CD4-positive, alpha-beta T cell (primary cell): ENCODE data around the gene VSIG1. TPM values are rescaled to one million over a fixed set of nuclear protein-coding genes. Genes with fewer than 3 reads are reported as not detected.

ENCODE experiments used
- ATAC-seq: fragments of 200-7000 bp; cut with Tn5 transposase; one replicate; pipeline ENCODE4 v1.10.0; 2022; ENCODE audit warnings: mild to moderate bottlenecking; ENCODE audit not compliant: poor library complexity
- CTCF ChIA-PET: fragments of 350-600 bp; sonication (Branson Sonifier 250); formaldehyde crosslinking; loops from one replicate; lab custom pipeline; 2021; ENCODE audit warnings: antibody characterized with exemption, inconsistent platforms; lab: Charles Lee
- POLR2A ChIA-PET: fragments of 350-600 bp; sonication (Branson Sonifier 250); formaldehyde crosslinking; loops from one replicate; lab custom pipeline; 2021; ENCODE audit warnings: antibody characterized with exemption, inconsistent platforms; lab: Charles Lee
- DNase-seq, 14 experiments: peaks; one replicate each; pipeline ENCODE4 v3.0.0-alpha.2; 2013 to 2020; ENCODE audit warnings: mixed read lengths in 2 of 14
- H3K27ac ChIP-seq, 2 donors: one replicate each; pipeline versions ENCODE4 v1.5.1 to v1.7.0; 2013; ENCODE audit warnings: low read length in 2 of 2, low read depth in 1 of 2, mild to moderate bottlenecking in 1 of 2
- H3K27me3 ChIP-seq, 2 experiments: 1 replicate in 1 of 2; 2 replicates in 1 of 2; pipeline versions ENCODE4 v1.6.1 to v1.7.0; 2013; ENCODE audit warnings: low read length in 2 of 2, control low read depth in 1 of 2, mild to moderate bottlenecking in 1 of 2, moderate library complexity in 1 of 2; ENCODE audit not compliant: insufficient read depth in 2 of 2, control insufficient read depth in 1 of 2
- H3K36me3 ChIP-seq: one replicate; pipeline ENCODE4 v1.6.1; 2013; ENCODE audit warnings: low read length, control low read depth; ENCODE audit not compliant: insufficient read depth
- H3K4me1 ChIP-seq: one replicate; pipeline ENCODE4 v1.6.1; 2013; ENCODE audit warnings: low read length, control low read depth; ENCODE audit not compliant: insufficient read depth
- H3K4me3 ChIP-seq: one replicate; pipeline ENCODE4 v1.5.1; 2013; ENCODE audit warnings: mild to moderate bottlenecking, low read length, moderate library complexity
- H3K9me3 ChIP-seq, 2 experiments: 1 replicate in 1 of 2; 2 replicates in 1 of 2; pipeline versions ENCODE4 v1.6.1 to v1.7.0; 2013; ENCODE audit warnings: low read length in 2 of 2, mild to moderate bottlenecking in 2 of 2, control low read depth in 1 of 2, moderate library complexity in 1 of 2; ENCODE audit not compliant: control insufficient read depth in 1 of 2, insufficient read depth in 1 of 2
- H3K27ac Mint-ChIP-seq: one replicate; pipeline ENCODE4 v1.8.0; 2020; ENCODE audit warnings: mixed read lengths
- H3K27me3 Mint-ChIP-seq: one replicate; pipeline ENCODE4 v1.8.0; 2021; ENCODE audit warnings: mixed read lengths
- H3K36me3 Mint-ChIP-seq: one replicate; pipeline ENCODE4 v1.8.0; 2021; ENCODE audit warnings: low read depth, mixed read lengths
- H3K4me1 Mint-ChIP-seq: one replicate; pipeline ENCODE4 v1.8.0; 2021; ENCODE audit warnings: low read depth, mixed read lengths
- H3K4me3 Mint-ChIP-seq: one replicate; pipeline ENCODE4 v1.8.0; 2020; ENCODE audit warnings: mild to moderate bottlenecking, mixed read lengths
- H3K9me3 Mint-ChIP-seq: one replicate; pipeline ENCODE4 v1.8.0; 2020; ENCODE audit warnings: mixed read lengths
- intact Hi-C, 2 experiments: fragments of 100-400 bp; cut with DNase I in 1 of 2; cut with micrococcal nuclease in 1 of 2; formaldehyde crosslinking; loops; one replicate each; pipeline versions ENCODE4 v1.15.1 to v1.9.0; 2023 to 2025; cut with DNase I, micrococcal nuclease
- total RNA-seq, 174 experiments: library from RNA in 2 of 174; stranded (reverse) in 2 of 174; gene quantifications; one replicate each; pipeline ENCODE4 v1.2.3 and lab custom pipeline; 2021 to 2026
- TF ChIP-seq, protein P1 (sequence below): fragments of 200-600 bp; IDR thresholded peaks from one replicate; pipeline ENCODE4 v1.8.0; 2022; ENCODE audit warnings: antibody characterized with exemption, mild to moderate bottlenecking

The VSIG1 gene
- total RNA-seq, 2 experiments from 2014 or later: 12.5 to 14.9 TPM

DNA sequence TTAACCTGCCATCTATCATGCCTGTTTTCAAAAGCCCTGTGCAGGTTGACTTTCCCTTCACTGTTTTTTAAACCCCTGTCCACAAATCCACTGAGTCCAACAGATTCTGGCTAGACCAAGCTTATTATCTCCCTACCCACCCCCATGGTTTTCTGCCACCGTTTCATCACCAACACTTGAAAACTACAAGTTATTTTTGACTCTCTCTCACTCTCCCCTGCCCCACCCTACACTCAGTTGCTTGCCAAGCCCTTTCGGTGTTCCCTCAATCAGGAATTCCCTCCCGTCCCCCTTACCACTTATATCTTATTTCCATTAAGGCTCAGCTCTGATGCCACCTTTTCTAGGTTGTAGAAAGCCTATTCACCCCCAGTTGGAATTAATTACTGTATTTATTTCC, 76.4 kb downstream of the VSIG1 start:
- no peaks in the 10 kb centered on the region for H3K27me3 Mint-ChIP-seq
- no peak for DNase-seq
- peaks cover under 1% of the 10 kb centered on the region for H3K36me3 Mint-ChIP-seq

DNA sequence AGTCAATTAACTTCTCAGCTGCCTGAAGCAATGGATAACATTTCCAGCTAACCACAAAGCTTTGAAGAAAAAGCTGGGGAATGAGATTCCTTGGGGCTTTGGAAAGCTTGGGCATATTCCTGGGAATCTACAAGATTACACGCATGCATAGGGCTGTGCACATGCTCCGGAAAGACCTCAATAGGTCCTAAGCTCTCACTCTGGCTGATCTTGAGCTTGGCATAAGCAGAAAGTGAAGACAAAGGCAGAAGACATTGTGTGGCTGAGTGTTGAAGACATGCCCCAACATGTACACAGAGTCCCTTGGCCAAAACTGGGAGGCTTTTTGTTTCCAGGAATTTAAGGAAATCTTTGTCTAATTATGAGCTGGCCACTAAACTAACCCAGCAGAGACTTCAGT, 77.9 kb downstream of the VSIG1 start:
- Mint-ChIP-seq H3K4me1 (no peaks in the 10 kb centered on the region), H3K27ac (no peak overlapping the region), H3K4me3 (no peak overlapping the region), H3K27me3 (no peaks in the 10 kb centered on the region), H3K36me3 (peaks cover 14% of the 10 kb centered on the region), H3K9me3 (no peaks in the 10 kb centered on the region)
- DNase-seq: no peak
- H3K36me3 ChIP-seq: no peaks in the 10 kb centered on the region
- ChIA-PET CTCF (no interaction called here), POLR2A (no interaction called here)
- no peak overlapping the region for H3K27ac ChIP-seq
- no peaks in the 10 kb centered on the region for H3K9me3 ChIP-seq
- TF ChIP-seq, protein P1, sequence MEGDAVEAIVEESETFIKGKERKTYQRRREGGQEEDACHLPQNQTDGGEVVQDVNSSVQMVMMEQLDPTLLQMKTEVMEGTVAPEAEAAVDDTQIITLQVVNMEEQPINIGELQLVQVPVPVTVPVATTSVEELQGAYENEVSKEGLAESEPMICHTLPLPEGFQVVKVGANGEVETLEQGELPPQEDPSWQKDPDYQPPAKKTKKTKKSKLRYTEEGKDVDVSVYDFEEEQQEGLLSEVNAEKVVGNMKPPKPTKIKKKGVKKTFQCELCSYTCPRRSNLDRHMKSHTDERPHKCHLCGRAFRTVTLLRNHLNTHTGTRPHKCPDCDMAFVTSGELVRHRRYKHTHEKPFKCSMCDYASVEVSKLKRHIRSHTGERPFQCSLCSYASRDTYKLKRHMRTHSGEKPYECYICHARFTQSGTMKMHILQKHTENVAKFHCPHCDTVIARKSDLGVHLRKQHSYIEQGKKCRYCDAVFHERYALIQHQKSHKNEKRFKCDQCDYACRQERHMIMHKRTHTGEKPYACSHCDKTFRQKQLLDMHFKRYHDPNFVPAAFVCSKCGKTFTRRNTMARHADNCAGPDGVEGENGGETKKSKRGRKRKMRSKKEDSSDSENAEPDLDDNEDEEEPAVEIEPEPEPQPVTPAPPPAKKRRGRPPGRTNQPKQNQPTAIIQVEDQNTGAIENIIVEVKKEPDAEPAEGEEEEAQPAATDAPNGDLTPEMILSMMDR: no peak
- no peak overlapping the region for H3K4me3 ChIP-seq
- intact Hi-C loops: no loop called here
- no peak for ATAC-seq
- H3K27me3 ChIP-seq: no peaks in the 10 kb centered on the region
- H3K4me1 ChIP-seq: no peaks in the 10 kb centered on the region

More for the DNA sequence above, 76.4 kb downstream of the VSIG1 start:
- Histone ChIP-seq H3K4me1 (no peaks in the 10 kb centered on the region), H3K4me3 (no peak overlapping the region), H3K9me3 (no peaks in the 10 kb centered on the region), H3K27ac (no peak overlapping the region), H3K36me3 (no peaks in the 10 kb centered on the region), H3K27me3 (no peaks in the 10 kb centered on the region)
- TF ChIP-seq, protein P1: no peak
- CTCF ChIA-PET: no interaction called here
- POLR2A ChIA-PET: no interaction called here
- no peak for ATAC-seq
- no peaks in the 10 kb centered on the region for H3K4me1 Mint-ChIP-seq
- H3K27ac Mint-ChIP-seq: no peak overlapping the region
- intact Hi-C loops: no loop called here
- H3K4me3 Mint-ChIP-seq: no peak overlapping the region
- H3K9me3 Mint-ChIP-seq: no peaks in the 10 kb centered on the region

DNA sequence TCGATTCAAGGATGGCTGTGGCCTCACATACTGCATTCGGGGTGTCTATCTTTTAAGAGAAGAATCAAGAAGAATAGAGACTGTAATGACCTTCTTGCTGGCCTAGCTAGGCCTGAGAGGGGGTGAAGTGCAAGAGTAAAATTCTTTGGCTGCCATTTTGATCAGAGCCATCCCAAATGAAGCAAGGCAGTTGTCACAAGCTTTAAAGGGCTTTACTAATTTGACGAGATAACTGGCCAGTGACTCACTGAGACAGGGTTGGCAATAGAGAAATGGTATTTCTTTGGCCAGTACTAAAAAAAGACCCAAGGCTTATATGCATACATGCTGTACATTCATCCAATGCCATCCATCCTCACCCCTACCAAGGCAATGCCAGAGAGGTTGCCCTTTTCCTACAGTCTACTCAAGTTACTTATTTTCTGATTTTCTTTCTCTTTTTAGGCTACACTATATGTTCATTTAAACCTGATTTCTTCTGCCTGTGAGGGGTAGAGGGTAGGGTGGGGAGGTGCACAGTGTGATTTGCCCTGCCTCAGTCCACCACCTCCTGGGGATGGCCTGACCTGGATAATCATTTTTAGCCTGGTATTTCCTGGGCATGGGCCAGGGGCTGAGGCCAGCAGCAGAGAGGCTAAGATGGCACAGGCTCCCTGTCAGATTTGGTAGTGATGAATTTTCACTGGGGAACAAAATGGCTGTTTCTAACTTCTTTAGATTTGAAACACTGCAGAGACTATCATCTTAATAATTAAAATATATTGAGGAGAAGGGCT, 78.9 kb downstream of the VSIG1 start:
- H3K4me1 Mint-ChIP-seq: no peaks in the 10 kb centered on the region
- Histone ChIP-seq H3K9me3 (no peaks in the 10 kb centered on the region), H3K27ac (no peak overlapping the region), H3K36me3 (no peaks in the 10 kb centered on the region), H3K27me3 (no peaks in the 10 kb centered on the region), H3K4me1 (no peaks in the 10 kb centered on the region), H3K4me3 (no peak overlapping the region)
- intact Hi-C loops: no loop called here
- no peaks in the 10 kb centered on the region for H3K9me3 Mint-ChIP-seq
- TF ChIP-seq, protein P1: no peak
- H3K4me3 Mint-ChIP-seq: no peak overlapping the region
- POLR2A ChIA-PET: no interaction called here
- H3K27me3 Mint-ChIP-seq: no peaks in the 10 kb centered on the region
- H3K36me3 Mint-ChIP-seq: peaks cover 16% of the 10 kb centered on the region
- ATAC-seq: no peak
- CTCF ChIA-PET: no interaction called here
- H3K27ac Mint-ChIP-seq: no peak overlapping the region
- DNase-seq: no peak
